Glomerular endothelial cell (primary cell): Measurements from ENCODE around the gene DPP7. TPM values are rescaled to one million over a fixed set of nuclear protein-coding genes. Genes with fewer than 3 reads are reported as not detected.
"Not testable (repeated sequence)": the region's sequence is repeated elsewhere in the genome, so short reads cannot be mapped to it uniquely, and the experiment has no call there.

Experiments
- DNase-seq: peaks from one replicate; pipeline ENCODE4 v3.0.0-alpha.2; 2011; ENCODE audit warnings: low read depth, low spot score; ENCODE audit errors: extremely low read depth
- total RNA-seq: library from RNA; depleted of rRNA; stranded (reverse); fragments of >200 nt; gene quantifications from 2 replicates; pipeline ENCODE4 v1.2.3, GENCODE V29; 2015

The DPP7 gene
- total RNA-seq, 1 donor from 2014 or later, result 167 TPM

DNA sequence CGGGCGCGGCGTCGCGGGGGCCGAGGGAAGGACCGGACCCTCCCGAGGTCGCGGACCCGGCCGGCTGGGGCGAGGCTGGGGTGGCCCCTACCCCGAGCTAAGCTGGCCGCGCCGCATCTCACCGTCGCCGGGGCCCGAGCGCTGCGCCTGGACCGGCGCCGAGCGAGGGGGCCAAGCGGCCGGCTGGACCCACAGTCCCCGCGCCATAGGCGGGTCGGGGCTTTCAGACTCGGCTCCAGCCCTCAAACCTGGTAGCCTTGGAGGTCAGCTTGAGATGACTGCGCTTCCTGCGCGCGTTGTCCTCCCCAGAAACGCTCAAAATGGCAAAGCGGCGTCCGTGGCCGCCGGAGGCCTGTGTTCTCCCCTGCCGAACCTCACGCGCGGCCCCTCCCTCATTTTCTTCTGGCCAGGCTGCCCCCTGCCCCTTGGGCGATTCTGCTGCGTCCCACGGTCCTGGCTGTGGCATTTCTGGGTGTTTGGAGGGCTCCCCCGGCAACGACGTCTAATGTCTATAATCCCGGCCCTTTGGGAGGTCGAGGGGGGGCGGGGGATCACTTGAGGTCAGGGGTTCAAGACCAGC is 15.7 kb upstream of the DPP7 start:
- no peak for DNase-seq

DNA sequence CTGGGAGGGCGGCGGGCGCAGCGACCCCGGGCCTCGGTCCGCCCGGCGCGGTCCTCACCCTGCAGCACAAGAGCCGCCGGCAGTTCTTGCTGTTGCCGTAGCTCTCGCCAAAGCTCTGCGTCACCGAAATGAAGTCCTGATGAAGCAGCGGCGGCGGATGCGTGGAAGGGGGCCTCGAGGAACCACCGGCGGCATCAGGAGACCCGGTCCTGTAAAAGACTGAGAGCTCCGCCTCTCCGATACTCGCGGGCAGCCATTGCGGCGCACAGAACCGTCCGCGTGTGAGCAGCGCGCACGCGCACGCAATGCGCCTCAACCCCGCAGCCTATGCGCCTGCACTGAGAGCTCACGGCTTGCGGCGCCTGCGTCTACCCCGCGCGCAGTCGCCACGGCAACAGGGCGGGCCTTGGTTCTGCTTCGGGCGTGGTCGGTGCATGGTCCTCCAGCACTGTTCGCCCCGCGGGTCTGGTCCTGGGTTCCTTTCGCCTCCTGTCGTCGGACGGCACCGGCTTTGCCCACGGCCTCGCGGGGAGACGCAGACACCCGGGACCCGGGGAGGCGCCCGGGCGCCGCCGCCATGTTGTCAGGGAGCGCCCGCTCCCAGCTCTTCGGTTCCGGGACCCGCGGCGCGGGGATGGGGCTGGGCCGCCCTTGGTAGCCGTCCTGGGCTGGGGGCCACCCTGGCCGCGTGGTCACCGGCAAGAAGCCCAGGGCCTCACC is 15.1 kb upstream of the DPP7 start:
- peak; percentile 36 for DNase-seq

DNA sequence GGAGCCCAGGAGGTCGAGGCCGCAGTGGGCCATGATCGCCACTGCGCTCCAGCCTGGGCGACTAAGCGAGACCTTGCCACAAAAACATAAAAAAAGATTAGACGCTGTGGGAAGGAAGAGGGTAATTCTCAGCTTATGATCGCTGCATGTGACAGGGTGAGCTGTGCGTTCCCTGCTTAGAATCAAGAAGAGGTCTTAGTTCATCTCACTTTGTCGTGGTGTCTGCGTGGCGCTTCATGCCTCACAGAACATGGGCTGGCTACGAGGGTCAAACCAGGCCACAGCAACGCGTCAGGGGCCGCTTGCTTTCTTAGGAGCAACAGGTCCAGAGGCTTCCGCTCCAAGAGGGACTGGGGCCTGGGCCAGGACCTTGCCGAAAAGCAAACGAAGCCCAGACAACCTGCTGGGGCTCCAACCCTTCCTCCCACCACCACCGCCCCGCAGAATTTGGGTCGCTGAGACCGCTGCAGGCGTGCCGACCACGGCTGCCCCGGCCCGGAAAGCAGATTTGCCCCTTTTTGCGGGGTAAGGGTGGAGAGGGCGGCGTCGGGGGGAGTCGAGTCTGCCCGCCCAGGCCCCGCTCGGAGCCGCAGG is 14.4 kb upstream of the DPP7 start:
- no peak for DNase-seq

DNA sequence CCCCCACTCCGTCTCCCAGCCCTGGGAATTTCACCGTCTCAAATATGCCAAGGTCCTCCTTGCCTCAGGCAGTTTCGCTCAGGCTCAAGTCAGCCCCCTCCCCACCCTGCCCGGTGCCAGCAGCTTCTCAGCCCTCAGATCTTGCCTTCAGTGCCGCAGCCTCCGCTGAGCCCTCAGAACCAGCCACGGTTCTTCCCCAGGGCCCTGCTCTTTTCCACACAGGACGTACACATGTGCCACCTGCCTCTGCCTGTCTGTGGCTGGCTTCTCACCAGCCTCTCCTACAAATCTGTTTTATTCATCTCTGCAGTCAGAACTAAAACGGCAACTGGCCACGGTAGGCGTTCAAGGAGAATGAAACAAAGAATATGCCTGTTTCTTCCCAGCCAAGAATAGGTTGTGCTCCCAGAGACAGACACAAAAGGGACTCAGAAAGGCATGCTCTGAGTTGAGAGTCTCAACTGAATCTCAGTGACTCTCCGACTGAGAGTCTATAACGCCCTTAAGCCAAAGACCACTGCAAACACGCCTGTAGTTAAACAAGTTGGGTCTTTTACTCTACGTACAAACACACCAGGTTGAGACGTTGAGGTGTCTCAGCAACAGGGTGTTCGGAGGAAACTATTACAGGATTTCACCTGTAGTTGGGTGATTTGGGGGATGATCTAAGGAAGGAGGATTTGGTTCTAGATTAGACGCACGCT is 13.8 kb upstream of the DPP7 start:
- no peak for DNase-seq

DNA sequence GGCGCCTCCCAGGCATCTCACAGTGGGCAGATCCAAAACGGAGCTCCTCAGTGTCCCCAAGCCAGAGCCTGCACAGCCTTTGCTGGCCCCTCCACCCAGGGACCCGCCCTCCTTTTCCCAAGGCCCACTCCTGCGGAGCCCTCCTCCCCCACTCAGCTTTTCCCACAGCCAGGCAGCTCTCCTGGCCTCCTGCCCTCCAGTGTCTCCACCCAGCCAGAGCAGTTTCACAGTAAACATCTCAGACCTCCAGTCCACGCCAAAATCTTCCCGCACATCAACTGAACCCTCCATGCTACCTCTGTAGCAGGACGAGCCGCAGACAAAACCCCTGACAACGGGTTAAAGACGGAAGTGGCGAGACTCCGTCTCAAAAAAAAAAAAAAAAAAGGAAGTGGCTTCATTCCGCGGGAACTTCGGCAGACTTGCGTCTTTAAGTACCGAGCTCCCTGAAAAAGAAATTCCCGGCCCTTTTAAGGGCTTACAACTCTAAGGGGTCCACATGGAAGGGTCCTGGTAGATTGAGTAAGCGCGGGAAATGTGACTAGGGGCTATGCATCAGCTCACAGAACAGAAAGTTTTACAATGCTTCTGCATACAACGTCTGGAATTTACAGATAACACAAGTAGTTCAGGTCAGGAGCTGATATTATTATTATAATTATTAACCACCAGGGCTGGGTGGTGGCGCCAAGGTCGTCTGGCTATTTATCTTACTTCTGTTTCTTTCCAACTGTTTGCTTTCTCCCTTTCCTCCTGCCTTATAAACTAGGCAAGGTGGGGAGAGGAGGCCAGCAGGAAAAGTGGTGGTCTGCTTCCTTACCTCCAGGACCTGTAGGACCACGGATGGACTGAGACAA is 13.0 kb upstream of the DPP7 start:
- DNase-seq, result no peak

DNA sequence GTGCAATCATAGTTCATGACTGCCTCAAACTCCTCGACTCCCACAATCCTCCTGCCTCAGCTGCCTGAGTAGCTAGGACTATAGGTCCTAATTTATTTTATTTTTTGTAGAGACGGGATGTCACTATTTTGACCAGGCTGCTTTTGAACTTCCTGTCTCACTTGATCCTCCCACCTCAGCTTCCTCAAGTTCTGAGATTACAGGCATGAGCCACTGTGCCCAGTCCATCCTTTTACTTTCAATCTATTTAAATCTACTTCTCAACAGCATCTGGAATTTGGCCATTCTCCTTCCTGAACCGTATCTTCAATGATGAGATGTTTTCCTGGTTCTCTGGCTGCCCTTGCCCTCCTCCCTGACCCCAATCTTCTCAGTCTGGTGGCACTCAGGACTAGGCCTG is 12.3 kb upstream of the DPP7 start:
- no peak for DNase-seq

DNA sequence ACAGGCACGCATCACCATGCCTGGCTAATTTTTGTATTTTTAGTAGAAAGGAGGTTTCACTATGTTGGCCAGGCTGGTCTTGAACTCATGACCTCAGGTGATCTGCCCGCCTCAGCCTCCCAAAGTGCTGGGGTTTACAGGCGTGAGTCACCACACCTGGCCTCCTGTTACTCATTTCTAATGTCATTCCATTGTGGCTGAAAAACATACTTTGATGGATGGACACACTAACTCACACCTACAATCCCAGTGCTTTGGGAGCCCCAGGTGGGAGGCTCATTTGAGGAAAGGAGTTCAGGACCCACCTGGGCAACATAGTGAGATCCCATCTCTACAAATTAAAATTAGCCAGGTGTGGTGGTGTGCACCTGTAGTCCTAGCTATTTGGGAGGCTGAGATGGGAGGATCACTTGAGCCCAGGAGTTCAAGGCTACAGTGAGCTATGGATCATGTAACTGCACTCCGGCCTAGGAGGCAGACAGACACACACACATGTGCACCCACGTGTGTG is 9.5 kb upstream of the DPP7 start:
- DNase-seq, result not testable (repeated sequence)

DNA sequence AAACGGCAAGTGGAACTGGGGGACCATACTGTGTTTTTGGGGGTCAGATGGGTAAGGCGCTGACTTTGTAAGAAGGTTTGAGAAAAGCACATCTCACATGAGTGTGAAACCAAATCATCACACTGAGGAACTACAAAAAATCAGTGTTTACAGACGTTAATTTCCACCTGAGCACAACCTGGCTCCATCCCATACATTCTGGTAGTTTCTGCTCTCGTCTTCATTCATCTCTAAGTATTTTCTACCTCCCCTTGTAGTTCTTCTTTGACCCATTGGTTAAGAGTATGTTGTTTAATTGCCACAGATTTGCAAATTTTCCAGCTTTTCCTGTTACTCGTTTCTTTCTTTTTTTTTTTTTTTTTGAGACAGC is 8.9 kb upstream of the DPP7 start:
- DNase-seq, result no peak

DNA sequence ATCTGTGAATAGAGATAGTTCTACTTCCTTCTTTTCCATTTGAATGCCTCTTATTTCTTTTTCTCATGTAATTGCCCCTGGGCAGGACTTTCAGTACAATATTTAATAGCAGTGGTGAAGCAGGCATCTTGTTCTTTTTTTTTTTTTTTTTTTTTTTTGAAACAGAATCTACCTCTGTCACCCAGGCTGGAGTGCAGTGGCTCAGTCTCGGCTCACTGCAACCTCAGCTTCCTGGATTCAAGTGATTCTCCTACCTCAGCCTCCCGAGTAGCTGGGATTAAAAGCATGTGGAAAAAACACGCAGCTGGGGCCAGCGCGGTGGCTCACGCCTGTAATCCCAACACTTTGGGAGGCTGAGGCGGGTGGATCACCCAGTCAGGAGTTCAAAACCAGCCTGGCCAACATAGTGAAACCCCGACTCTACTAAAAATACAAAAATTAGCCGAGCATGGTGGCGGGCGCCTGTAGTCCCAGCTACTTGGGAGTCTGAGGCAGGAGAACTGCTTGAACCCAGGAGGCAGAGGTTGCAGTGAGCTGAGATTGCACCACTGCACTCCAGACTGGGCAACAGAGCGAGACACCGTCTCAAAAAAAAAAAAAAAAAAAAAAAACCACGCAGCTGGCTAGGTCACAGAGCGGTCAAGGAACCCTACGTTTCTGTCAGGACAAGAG is 8.4 kb upstream of the DPP7 start:
- DNase-seq, result not testable (repeated sequence)

DNA sequence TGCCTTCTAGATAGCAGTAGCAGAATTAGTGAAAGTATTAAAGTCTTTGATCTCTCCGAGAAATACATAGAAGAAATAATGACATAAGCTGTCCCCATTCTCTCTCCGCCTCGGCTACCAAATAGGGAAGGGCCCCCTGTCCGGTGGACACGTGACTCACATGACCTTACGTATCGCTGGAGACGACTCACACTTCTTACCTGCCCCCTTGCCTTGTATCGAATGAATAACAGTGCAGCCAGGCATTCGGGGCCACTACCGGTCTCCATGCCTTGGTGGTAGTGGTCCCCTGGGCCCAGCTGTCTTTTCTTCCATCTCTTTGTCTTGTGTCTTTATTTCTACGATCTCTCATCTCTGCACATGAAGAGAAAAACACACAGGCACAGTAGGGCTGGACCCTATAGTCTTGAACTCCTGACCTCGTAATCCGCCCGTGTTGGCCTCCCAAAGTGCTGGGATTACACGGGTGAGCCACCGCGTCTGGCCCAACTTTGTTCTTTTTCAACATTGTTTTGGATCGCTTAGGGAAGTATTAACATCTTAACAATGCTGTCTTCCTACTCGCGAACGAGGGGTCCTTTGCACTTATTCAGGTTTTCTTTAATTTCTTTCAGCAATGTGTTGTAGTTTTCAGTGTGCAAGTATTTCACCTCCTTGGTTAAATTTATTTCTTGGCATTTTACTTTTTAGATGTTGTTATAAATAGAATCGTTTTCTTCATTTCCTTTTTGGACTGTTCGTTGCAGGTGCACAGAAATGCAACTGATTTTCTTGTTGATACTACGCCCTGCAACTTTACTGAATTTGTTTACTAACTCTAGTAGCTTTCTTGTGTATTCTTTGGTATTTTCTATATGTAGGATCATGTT is 7.6 kb upstream of the DPP7 start:
- not testable (repeated sequence) for DNase-seq

DNA sequence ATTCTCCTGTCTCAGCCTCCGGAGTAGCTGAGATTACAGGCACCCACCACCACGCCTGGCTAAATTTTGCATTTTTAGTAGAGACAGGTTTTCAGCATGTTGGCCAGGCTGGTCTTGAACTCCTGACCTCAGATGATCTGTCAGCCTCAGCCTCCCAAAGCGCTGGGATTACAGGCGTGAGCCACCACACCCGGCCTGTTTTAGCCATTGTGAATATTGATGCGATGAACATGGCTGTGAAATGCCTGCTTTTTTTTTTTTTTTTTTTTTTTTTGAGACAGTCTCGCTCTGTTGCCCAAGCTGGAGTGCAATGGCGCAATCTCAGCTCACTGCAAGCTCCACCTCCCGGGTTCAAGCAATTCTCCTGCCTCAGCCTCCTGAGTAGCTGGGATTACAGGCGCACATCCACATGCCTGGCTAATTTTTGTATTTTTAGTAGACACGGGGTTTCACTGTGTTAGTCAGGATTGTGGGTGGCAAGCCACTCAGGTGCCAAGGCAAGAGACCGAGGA is 3.6 kb upstream of the DPP7 start:
- not testable (repeated sequence) for DNase-seq

DNA sequence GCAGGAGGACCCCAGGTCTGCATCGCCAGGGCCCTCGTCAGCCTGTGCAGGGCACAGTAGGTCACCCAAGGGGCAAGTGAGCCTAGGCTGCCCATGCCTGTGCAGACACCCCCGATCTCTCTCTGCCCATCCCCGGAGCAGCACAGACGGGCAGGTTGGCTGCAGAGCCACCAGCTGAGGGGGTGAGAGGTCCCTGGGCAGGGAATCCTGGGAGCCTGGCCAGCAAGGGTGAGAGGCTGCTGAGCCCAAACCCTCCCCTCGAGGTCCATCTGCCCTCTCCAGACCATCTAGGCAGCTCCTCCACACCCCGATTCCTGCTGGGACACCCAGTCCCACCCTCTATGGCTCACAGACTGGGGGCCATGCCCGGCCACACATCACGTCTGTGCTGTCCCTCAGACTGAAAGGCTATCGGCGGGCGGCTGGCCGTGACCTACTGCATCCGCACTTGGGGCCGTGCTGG is 2.8 kb upstream of the DPP7 start:
- no peak for DNase-seq

DNA sequence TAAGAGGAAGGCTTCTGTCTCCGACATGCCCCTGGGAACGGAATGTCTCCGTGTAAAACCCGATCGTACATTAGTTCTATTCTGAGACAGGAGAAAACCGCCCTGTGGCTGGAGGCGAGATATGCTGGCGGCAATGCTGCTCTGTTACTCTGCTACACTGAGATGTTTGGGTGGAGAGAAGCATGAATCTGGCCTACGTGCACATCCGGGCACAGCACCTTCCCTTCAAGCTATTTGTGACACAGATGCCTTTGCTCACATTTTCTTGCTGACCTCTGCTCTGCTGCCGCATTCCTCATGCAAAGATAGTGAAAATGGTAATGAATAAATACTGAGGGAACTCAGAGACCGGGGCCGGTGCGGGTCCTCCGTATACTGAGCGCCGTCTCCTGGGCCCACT is 2.2 kb upstream of the DPP7 start:
- no peak for DNase-seq

DNA sequence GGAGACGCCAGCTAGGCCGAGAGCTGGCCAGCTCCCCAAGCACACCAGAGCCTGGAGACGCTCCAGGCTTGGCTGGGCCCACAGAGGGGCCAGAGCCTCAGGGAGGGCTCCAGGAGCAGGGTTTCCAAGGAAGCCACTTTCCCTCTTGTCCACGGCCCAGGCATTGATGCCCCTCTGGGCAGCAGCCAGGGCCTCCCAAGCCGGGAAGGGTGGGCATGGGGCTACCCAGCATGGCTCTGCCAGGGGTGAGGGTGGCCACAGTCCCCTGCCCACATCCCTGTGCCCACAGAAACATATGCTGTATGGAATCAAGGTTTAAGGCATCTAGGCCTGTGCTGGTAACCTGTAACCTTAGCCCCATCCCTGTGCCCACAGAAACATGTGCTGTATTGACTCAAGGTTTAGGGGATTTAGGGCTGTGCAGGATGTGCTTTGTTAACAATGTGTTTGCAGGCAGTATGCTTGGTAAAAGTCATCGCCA is 1.5 kb upstream of the DPP7 start:
- DNase-seq, result no peak

DNA sequence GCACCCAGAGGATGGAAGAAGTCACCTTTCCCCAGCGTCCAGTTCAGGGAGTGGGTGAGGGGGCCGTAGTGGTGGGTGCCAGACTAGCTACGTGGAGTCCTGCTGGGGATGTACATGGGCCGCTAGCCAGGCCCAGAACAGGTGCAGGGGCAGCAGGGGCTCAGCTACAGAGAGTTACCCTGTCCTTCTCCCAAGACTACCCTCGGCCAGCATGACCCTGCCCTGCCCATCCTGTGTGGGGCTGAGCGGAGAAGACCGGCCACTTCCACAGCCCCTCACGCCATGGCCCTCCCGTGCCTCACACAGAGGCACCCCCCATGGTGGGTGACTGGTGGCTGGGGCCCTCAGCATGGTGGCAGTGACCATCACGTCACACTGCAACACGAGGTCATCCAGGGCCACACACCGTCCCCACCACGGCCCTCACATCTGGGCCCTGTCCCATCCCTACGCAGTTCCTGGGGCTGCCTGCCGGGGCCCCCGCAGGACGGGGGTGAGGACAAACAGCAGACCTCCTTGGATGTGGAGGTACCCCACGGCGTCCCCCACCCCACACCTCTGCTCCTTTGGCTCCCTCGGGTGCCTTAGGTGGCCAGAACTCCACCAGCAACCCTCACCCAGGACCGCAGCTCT is 977 bp upstream of the DPP7 start:
- no peak for DNase-seq

DNA sequence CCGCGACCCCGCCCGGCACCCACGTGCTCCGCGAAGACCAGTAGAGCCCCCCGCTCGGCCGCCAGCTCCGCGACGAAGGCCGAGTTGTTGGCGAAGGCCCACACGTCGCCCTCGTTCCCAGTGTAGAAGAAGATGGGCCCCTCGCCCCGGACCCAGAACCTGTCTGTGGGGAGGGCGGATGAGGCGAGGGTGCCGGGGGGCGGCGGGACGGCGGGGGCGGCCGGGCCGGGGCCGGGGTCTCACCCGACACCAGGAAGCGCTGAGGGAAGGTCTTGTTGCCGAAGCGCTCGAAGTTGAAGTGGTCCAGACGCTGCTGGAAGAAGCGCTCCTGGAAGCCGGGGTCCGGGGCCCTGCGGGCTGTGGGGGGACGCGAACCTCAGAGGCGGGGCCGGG is 317 bp downstream of the DPP7 start:
- DNase-seq, result no peak

DNA sequence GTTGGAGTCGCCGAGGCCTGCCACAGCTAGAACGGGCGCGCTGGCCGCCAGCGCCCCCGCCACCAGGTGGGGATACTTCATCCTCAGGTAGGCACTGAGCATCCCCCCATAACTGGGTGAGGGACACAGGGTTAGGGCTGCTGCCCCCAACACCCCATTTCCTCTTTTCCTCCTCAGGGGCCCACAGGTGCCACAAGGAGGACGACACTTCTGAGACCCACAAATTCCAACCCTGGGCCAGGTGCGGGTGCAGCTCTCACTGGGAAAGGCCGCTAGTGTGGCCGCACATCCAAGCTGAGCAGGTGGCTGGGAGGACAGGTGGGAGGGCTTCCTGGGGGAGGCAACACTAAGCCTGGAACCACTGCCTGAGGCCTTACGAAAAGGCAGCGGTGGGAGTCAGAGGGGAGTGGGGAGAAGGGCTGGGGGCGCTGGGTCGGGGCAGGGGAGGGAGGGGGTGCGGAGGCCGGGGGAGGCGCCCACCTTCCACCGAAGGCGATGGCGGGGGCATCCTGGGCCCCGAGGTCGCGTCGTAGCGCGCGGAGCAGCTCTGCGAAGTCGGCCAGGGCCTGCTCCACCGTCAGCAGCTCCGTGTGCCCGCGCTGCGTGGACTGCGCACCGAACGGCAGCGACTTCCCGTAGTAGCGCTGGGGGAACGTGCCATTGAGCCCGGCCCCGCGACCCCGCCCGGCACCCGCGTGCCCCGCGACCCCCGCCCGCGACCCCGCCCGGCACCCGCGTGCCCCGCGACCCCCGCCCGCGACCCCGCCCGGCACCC is 961 bp downstream of the DPP7 start:
- no peak for DNase-seq
